Endodermal cell (in vitro differentiated cells): ENCODE measurements around the gene SCAPER. TPM values are rescaled to one million over a fixed set of nuclear protein-coding genes. Genes with fewer than 3 reads are reported as not detected.

Experiments used
- DNase-seq: peaks from one replicate; pipeline ENCODE4 v3.0.0-alpha.2; 2017
- H3K27ac ChIP-seq: 2 replicates; pipeline ENCODE4 v1.5.1; 2013; ENCODE audit warnings: mild to moderate bottlenecking, low read depth, low read length, moderate library complexity
- H3K27me3 ChIP-seq: 2 replicates; pipeline ENCODE4 v1.6.1; 2013; ENCODE audit warnings: mild to moderate bottlenecking, low read length, moderate library complexity; ENCODE audit not compliant: insufficient read depth, control insufficient read depth, poor library complexity, severe bottlenecking
- H3K36me3 ChIP-seq: 2 replicates; pipeline ENCODE4 v1.7.0; 2013; ENCODE audit warnings: mild to moderate bottlenecking, low read length, moderate library complexity; ENCODE audit not compliant: control insufficient read depth, insufficient read depth
- H3K4me1 ChIP-seq: one replicate; pipeline ENCODE4 v1.7.0; 2013; ENCODE audit warnings: low read length; ENCODE audit not compliant: control insufficient read depth, insufficient read depth
- H3K4me3 ChIP-seq: 2 replicates; pipeline ENCODE4 v1.5.1; 2013; ENCODE audit warnings: mild to moderate bottlenecking, low read length, moderate library complexity
- H3K9ac ChIP-seq: 2 replicates; pipeline ENCODE4 v1.6.1; 2013; ENCODE audit warnings: mild to moderate bottlenecking, low read length, moderate library complexity; ENCODE audit not compliant: poor library complexity, severe bottlenecking; ENCODE audit errors: extremely low read depth
- H3K9me3 ChIP-seq: 2 replicates; pipeline ENCODE4 v1.6.1; 2013; ENCODE audit warnings: mild to moderate bottlenecking, low read length, moderate library complexity; ENCODE audit not compliant: control insufficient read depth
- H3K27ac Mint-ChIP-seq: 2 replicates; pipeline ENCODE4 v1.8.0; 2020; ENCODE audit warnings: mixed read lengths
- H3K27me3 Mint-ChIP-seq: 2 replicates; pipeline ENCODE4 v1.8.0; 2021; ENCODE audit warnings: mild to moderate bottlenecking, mixed read lengths; ENCODE audit not compliant: insufficient read depth
- H3K36me3 Mint-ChIP-seq: 2 replicates; pipeline ENCODE4 v1.8.0; 2020; ENCODE audit warnings: low read depth, mixed read lengths
- H3K4me1 Mint-ChIP-seq: 2 replicates; pipeline ENCODE4 v1.8.0; 2020; ENCODE audit warnings: mixed read lengths
- H3K4me3 Mint-ChIP-seq: 2 replicates; pipeline ENCODE4 v1.8.0; 2020; ENCODE audit warnings: mild to moderate bottlenecking, moderate library complexity, mixed read lengths
- H3K9me3 Mint-ChIP-seq: 2 replicates; pipeline ENCODE4 v1.8.0; 2020; ENCODE audit warnings: mild to moderate bottlenecking, mixed read lengths
- CTCF ChIP-seq: fragments of 200-600 bp; sonication (generic); conservative IDR thresholded peaks from 2 replicates; pipeline ENCODE4 v1.5.0; 2021; ENCODE audit warnings: antibody characterized with exemption, mild to moderate bottlenecking
- WGBS, 2 experiments: methylation state at CpG; one replicate each; pipeline versions ENCODE4 v1.1.5 to v1.1.7; 2013; ENCODE audit warnings: missing lambda C conversion rate in 2 of 2, mixed read lengths in 1 of 2; ENCODE audit not compliant: insufficient coverage in 1 of 2, insufficient read length in 1 of 2; 5-methylcytosine and 5-hydroxymethylcytosine counted together
- total RNA-seq, 2 donors: library from RNA; stranded (reverse); fragmentation: NEBNext Ultra II Directional in 1 of 2; extraction: Animal tissue kit (Norgen Biotek cat#: 25700) in 1 of 2; gene quantifications; 2 replicates in 1 of 2; 3 replicates in 1 of 2; pipeline ENCODE4 v1.2.1, GENCODE V29; 2021

The SCAPER gene
- total RNA-seq, 2 donors from 2014 or later, result 8.9 to 12.2 TPM

GRCh38 chr15:76386178-76386577, 519.0 kb downstream of the SCAPER start:
- no peaks in the 10 kb centered on the region for H3K27me3 ChIP-seq
- no peaks in the 10 kb centered on the region for H3K4me1 ChIP-seq
- H3K9me3 Mint-ChIP-seq, result no peaks in the 10 kb centered on the region
- no peak for TF ChIP-seq CTCF
- no peak overlapping the region for H3K9ac ChIP-seq
- no peak overlapping the region for H3K4me3 ChIP-seq
- no peak overlapping the region for H3K27ac Mint-ChIP-seq
- no peaks in the 10 kb centered on the region for H3K9me3 ChIP-seq
- H3K27ac ChIP-seq, result no peak overlapping the region
- H3K27me3 Mint-ChIP-seq, result peaks cover 4% of the 10 kb centered on the region
- no peak overlapping the region for H3K4me3 Mint-ChIP-seq
- H3K4me1 Mint-ChIP-seq, result peaks cover 6% of the 10 kb centered on the region
- no peak for DNase-seq
- 97% methylated on average over 2 of the region's 2 CpGs; no CpG with 5 or more reads in 1 of the 2 experiments for WGBS, 2 experiments
- no peaks in the 10 kb centered on the region for H3K36me3 Mint-ChIP-seq
- H3K36me3 ChIP-seq, result no peaks in the 10 kb centered on the region

GRCh38 chr15:76384409-76384808, 520.7 kb downstream of the SCAPER start:
- peaks cover 1% of the 10 kb centered on the region for H3K4me1 Mint-ChIP-seq
- H3K36me3 Mint-ChIP-seq, result no peaks in the 10 kb centered on the region
- H3K9me3 ChIP-seq, result no peaks in the 10 kb centered on the region
- no peak for DNase-seq
- H3K27ac Mint-ChIP-seq, result no peak overlapping the region
- H3K4me3 Mint-ChIP-seq, result no peak overlapping the region
- peaks cover 4% of the 10 kb centered on the region for H3K27me3 Mint-ChIP-seq
- no peaks in the 10 kb centered on the region for H3K36me3 ChIP-seq
- no peak overlapping the region for H3K4me3 ChIP-seq
- 95 to 100% methylated on average over 2 of the region's 2 CpGs for WGBS, 2 experiments
- H3K4me1 ChIP-seq, result no peaks in the 10 kb centered on the region
- no peaks in the 10 kb centered on the region for H3K9me3 Mint-ChIP-seq
- no peak overlapping the region for H3K27ac ChIP-seq
- H3K9ac ChIP-seq, result no peak overlapping the region
- no peaks in the 10 kb centered on the region for H3K27me3 ChIP-seq
- TF ChIP-seq CTCF, result no peak

GRCh38 chr15:76382987-76383728, 522.0 kb downstream of the SCAPER start:
- no peak overlapping the region for H3K4me3 Mint-ChIP-seq
- no peaks in the 10 kb centered on the region for H3K9me3 ChIP-seq
- no peaks in the 10 kb centered on the region for H3K4me1 ChIP-seq
- 90 to 100% methylated on average over 1 of the region's 2 CpGs for WGBS, 2 experiments
- H3K27ac ChIP-seq, result no peak overlapping the region
- no peaks in the 10 kb centered on the region for H3K27me3 ChIP-seq
- H3K36me3 Mint-ChIP-seq, result no peaks in the 10 kb centered on the region
- H3K27me3 Mint-ChIP-seq, result peaks cover 4% of the 10 kb centered on the region
- H3K4me1 Mint-ChIP-seq, result peaks cover 4% of the 10 kb centered on the region
- TF ChIP-seq CTCF, result no peak
- H3K9me3 Mint-ChIP-seq, result no peaks in the 10 kb centered on the region
- no peak overlapping the region for H3K9ac ChIP-seq
- no peak overlapping the region for H3K4me3 ChIP-seq
- H3K27ac Mint-ChIP-seq, result no peak overlapping the region
- no peak for DNase-seq
- no peaks in the 10 kb centered on the region for H3K36me3 ChIP-seq
